GM12892 (cell line): ENCODE measurements around the gene NEK9.

Experiments
- POLR2A ChIP-seq: IDR thresholded peaks from 2 replicates; pipeline ENCODE4 v1.6.1; 2011; ENCODE audit warnings: low read depth, low read length, control low read depth
- POLR2AphosphoS5 ChIP-seq: IDR thresholded peaks from 2 replicates; pipeline ENCODE4 v1.6.1; 2011; ENCODE audit warnings: low read depth, low read length, control low read depth

DNA sequence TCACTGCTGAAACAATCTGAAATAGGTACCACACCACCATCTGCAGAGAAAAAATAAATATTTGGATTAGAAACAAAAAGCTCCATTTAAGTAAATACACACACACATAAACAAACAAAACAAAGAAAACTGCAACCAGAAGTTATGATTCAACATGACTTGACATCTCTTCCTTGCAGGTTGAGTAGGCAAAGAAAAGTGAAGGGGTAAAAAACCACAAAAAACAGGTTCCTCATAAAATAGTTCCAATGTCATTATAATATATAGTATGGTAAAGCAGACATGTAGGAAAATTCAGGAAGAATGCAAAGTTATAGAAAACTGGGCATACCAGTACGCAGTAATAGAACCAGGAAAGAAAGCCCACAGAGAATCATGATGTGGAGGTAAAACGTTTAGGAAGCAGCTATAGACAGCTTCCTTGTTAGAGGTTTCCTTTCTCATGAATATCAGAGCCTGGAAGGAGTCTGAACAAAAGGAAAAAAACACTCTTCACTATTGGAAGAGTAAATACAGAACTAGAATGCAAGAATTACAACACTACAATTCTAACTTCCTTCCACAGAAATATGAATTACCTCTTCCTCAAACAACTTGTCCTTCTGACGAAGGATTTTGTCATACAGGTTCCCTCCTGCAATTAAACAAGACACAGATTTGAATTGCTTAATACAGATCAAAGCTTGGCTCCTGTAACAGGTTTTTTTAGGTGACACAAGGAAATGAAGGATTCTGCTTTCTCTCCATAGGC lies 6.1 kb downstream of the NEK9 start:
- TF ChIP-seq POLR2A (no peak), POLR2AphosphoS5 (no peak)
